Endothelial cell of umbilical vein (primary cell): Measurements from ENCODE around the gene AAGAB. TPM values are rescaled to one million over a fixed set of nuclear protein-coding genes. Genes with fewer than 3 reads are reported as not detected.

Experiments used
- BruUV-seq: library from RNA; stranded (reverse); fragments of 400-500 nt; replicated peaks from 2 replicates; lab custom pipeline; 2021; lab: Mats Ljungman, UMichigan
- CTCF ChIA-PET: fragments of 300-600, 350-600 bp; sonication (Branson Sonifier 250); formaldehyde crosslinking; loops from one replicate; lab custom pipeline; 2021; ENCODE audit warnings: antibody characterized with exemption, inconsistent platforms; lab: Charles Lee
- POLR2A ChIA-PET: fragments of 300-600, 350-600 bp; sonication (Branson Sonifier 250); formaldehyde crosslinking; loops from one replicate; lab custom pipeline; 2021; ENCODE audit warnings: antibody characterized with exemption, inconsistent platforms; lab: Charles Lee
- DNase-seq: peaks from one replicate; pipeline ENCODE4 v3.0.0-alpha.2; 2011; ENCODE audit warnings: low read depth, low spot score
- FAIRE-seq: peaks from 2 replicates; lab custom pipeline; 2011; peaks lifted over from hg19 to GRCh38; lab: Jason Lieb, UNC
- H2AFZ ChIP-seq: 2 replicates; pipeline ENCODE4 v1.6.0; 2012; ENCODE audit warnings: low read depth, low read length, control low read depth, inconsistent platforms
- H3K27ac ChIP-seq: 2 replicates; pipeline ENCODE4 v1.5.1; 2011; ENCODE audit warnings: low read depth, mild to moderate bottlenecking, control low read depth, low read length, moderate library complexity; ENCODE audit not compliant: insufficient read depth
- H3K27me3 ChIP-seq, 2 experiments: 2 replicates each; pipeline versions ENCODE4 v1.6.0 to v1.6.1; 2011; ENCODE audit warnings: low read length in 2 of 2, mixed read lengths in 1 of 2; ENCODE audit not compliant: control insufficient read depth in 2 of 2, insufficient read depth in 2 of 2
- H3K36me3 ChIP-seq, 2 experiments: 2 replicates in 1 of 2; 3 replicates in 1 of 2; pipeline ENCODE4 v1.5.1; 2011; ENCODE audit warnings: low read length in 2 of 2, mild to moderate bottlenecking in 1 of 2, moderate library complexity in 1 of 2; ENCODE audit not compliant: control insufficient read depth in 2 of 2, insufficient read depth in 2 of 2; ENCODE audit errors: extremely low read depth in 1 of 2
- H3K4me1 ChIP-seq: 3 replicates; pipeline ENCODE4 v1.5.1; 2011; ENCODE audit warnings: mild to moderate bottlenecking, low read length; ENCODE audit not compliant: control insufficient read depth, insufficient read depth; ENCODE audit errors: extremely low read depth
- H3K4me2 ChIP-seq: 2 replicates; pipeline ENCODE4 v1.6.1; 2011; ENCODE audit warnings: low read length, control low read depth, mixed read lengths; ENCODE audit not compliant: insufficient read depth
- H3K4me3 ChIP-seq, 3 experiments: fragments of 200-600 bp in 1 of 3; sonication (generic), shearing (Covaris generic) in 1 of 3; replicated peaks in 1 of 3; 2 replicates each; pipeline ENCODE4 v1.5.1; 2011 to 2016; ENCODE audit warnings: control low read depth in 3 of 3, low read length in 3 of 3, mild to moderate bottlenecking in 2 of 3, inconsistent platforms in 1 of 3, low read depth in 1 of 3, moderate library complexity in 1 of 3; ENCODE audit not compliant: insufficient read depth in 1 of 3
- H3K79me2 ChIP-seq: 2 replicates; pipeline ENCODE4 v1.6.0; 2012; ENCODE audit warnings: low read length, inconsistent platforms; ENCODE audit not compliant: control insufficient read depth, insufficient read depth
- H3K9ac ChIP-seq: replicated peaks from 2 replicates; pipeline ENCODE3; 2011; ENCODE audit warnings: low read length, control low read depth; ENCODE audit not compliant: insufficient read depth; ENCODE audit errors: extremely low read depth
- H3K9me1 ChIP-seq: replicated peaks from 3 replicates; pipeline ENCODE4 v1.6.0; 2011; ENCODE audit warnings: mild to moderate bottlenecking, low read length; ENCODE audit not compliant: control insufficient read depth, insufficient read depth; ENCODE audit errors: extremely low read depth
- H3K9me3 ChIP-seq: replicated peaks from 2 replicates; pipeline ENCODE4 v1.5.1; 2012; ENCODE audit warnings: low read length, inconsistent platforms; ENCODE audit not compliant: control insufficient read depth, insufficient read depth
- H4K20me1 ChIP-seq: replicated peaks from 2 replicates; pipeline ENCODE3; 2011; ENCODE audit warnings: mild to moderate bottlenecking, low read length; ENCODE audit not compliant: control insufficient read depth, insufficient read depth; ENCODE audit errors: extremely low read depth
- EZH2 ChIP-seq: IDR thresholded peaks from 2 replicates; pipeline ENCODE4 v1.6.1; 2012; ENCODE audit warnings: borderline replicate concordance, low read depth, mild to moderate bottlenecking, moderate library complexity, low read length, inconsistent platforms; ENCODE audit not compliant: severe bottlenecking
- FOS ChIP-seq: IDR thresholded peaks from 2 replicates; pipeline ENCODE4 v1.6.1; 2011; ENCODE audit warnings: mild to moderate bottlenecking, low read length, moderate library complexity, borderline replicate concordance; ENCODE audit not compliant: insufficient read depth
- GATA2 ChIP-seq: IDR thresholded peaks from 2 replicates; pipeline ENCODE4 v1.7.0; 2011; ENCODE audit warnings: low read depth, mild to moderate bottlenecking, moderate library complexity, mixed read lengths, low read length; ENCODE audit not compliant: insufficient read length, insufficient read depth
- JUN ChIP-seq: IDR thresholded peaks from 2 replicates; pipeline ENCODE4 v1.6.1; 2011; ENCODE audit warnings: borderline replicate concordance, low read depth; ENCODE audit not compliant: insufficient read length, insufficient read depth
- MYC ChIP-seq: IDR thresholded peaks from one replicate; pipeline ENCODE4 v1.6.1; 2011; ENCODE audit warnings: mild to moderate bottlenecking, low read depth, low read length
- POLR2A ChIP-seq: IDR thresholded peaks from 2 replicates; pipeline ENCODE4 v1.6.1; 2012; ENCODE audit warnings: low read depth, mild to moderate bottlenecking, control low read depth, low read length
- POLR2AphosphoS5 ChIP-seq: IDR thresholded peaks from 2 replicates; pipeline ENCODE4 v1.6.1; 2012; ENCODE audit warnings: low read depth, mild to moderate bottlenecking, control low read depth, low read length, moderate library complexity; ENCODE audit not compliant: insufficient read depth
- dilution Hi-C: fragments of 300-500 bp; cut with MboI; formaldehyde crosslinking; loops from one replicate; pipeline ENCODE4 v1.15.0; 2019; ENCODE audit warnings: low sequenced_read_pairs; ENCODE audit not compliant: extremely low pct_ligation_motif_present
- intact Hi-C: fragments of 100-400 bp; cut with micrococcal nuclease; formaldehyde crosslinking; loops from one replicate; pipeline ENCODE4 v1.10.0; 2022
- polyA plus RNA-seq, 4 experiments: library from polyadenylated mRNA; depleted of rRNA in 3 of 4; stranded (reverse) in 3 of 4; unstranded in 1 of 4; fragments of >200 nt; gene quantifications; 2 replicates each; pipeline versions ENCODE4 v1.2.1 to v1.2.3, GENCODE V29; 2011 to 2012; ENCODE audit warnings: missing spikeins in 1 of 4
- total RNA-seq: library from RNA; stranded (reverse); gene quantifications from 2 replicates; pipeline ENCODE4 v1.2.3, GENCODE V29; 2021
- TF ChIP-seq, protein P1 (sequence below), 2 donors: IDR thresholded peaks; 1 replicate in 1 of 2; 2 replicates in 1 of 2; pipeline ENCODE4 v1.5.1; 2011; ENCODE audit warnings: low read length in 2 of 2, mild to moderate bottlenecking in 2 of 2, moderate library complexity in 2 of 2, control low read depth in 1 of 2, inconsistent platforms in 1 of 2, low read depth in 1 of 2; ENCODE audit not compliant: insufficient read depth in 1 of 2; ENCODE audit errors: extremely low read depth in 1 of 2
- TF ChIP-seq, protein P2 (sequence below): IDR thresholded peaks from 2 replicates; pipeline ENCODE4 v1.6.1; 2011; ENCODE audit not compliant: insufficient read depth, insufficient read length

AAGAB gene
- total and polyA plus RNA-seq, 2 donors (not counting 3 experiments of a cell fraction or from before 2014, with no cell fraction given), result 21.2 to 42.6 TPM

DNA sequence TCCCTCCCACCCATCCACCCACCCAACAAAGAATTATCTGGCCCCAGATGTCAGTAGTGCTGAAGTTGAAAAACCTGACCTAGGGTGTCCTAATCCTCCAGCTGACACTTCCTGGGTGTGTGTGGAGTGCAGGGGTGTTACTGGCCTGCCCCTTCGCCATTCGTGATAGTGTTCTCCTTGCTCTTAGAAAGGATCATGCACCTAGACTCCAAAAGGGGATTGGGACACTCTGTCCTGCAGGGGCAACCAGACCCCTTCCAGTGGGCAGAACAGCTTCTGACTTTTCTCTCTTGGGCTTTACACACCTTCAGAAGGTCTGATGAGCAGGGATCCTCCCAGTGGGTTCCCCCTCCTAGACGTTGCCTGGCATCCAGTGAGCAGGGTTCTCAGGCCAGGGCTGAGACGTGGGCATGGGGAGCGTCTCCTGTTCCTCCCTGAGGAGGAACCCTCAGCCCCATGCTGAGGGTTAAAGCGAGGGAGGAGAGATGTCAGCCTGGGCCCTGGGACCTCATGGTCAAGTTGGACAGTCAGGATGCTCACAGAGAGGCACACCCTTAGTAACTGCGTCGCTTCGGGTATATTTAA lies 75.0 kb downstream of the AAGAB start:
- no peak for DNase-seq
- BruUV-seq, result no TSS peak
- Histone ChIP-seq H3K4me1 (peaks cover 42% of the 10 kb centered on the region), H4K20me1 (no peaks in the 10 kb centered on the region), H3K9ac (peak overlapping the region; percentile 43), H3K27ac (peak overlapping the region; percentile 92), H3K27me3 (no peaks in the 10 kb centered on the region), H3K4me2 (no peak overlapping the region), H3K9me1 (no peaks in the 10 kb centered on the region), H3K9me3 (no peaks in the 10 kb centered on the region), H3K36me3 (peaks cover 12% of the 10 kb centered on the region in 2 experiments), H3K4me3 (no peak overlapping the region), H3K79me2 (peaks cover 44% of the 10 kb centered on the region), H2AFZ (no peak overlapping the region)
- FAIRE-seq, result peak; percentile 72
- POLR2A ChIA-PET, result interaction anchor here (1.5 kb wide), 1 partner anchor 75 kb away, joined by 7 read pairs; no protein-coding TSS in a partner anchor
- TF ChIP-seq GATA2, result no peak
- TF ChIP-seq POLR2AphosphoS5, result no peak
- TF ChIP-seq FOS, result no peak
- no peak for TF ChIP-seq JUN
- TF ChIP-seq, protein P1, sequence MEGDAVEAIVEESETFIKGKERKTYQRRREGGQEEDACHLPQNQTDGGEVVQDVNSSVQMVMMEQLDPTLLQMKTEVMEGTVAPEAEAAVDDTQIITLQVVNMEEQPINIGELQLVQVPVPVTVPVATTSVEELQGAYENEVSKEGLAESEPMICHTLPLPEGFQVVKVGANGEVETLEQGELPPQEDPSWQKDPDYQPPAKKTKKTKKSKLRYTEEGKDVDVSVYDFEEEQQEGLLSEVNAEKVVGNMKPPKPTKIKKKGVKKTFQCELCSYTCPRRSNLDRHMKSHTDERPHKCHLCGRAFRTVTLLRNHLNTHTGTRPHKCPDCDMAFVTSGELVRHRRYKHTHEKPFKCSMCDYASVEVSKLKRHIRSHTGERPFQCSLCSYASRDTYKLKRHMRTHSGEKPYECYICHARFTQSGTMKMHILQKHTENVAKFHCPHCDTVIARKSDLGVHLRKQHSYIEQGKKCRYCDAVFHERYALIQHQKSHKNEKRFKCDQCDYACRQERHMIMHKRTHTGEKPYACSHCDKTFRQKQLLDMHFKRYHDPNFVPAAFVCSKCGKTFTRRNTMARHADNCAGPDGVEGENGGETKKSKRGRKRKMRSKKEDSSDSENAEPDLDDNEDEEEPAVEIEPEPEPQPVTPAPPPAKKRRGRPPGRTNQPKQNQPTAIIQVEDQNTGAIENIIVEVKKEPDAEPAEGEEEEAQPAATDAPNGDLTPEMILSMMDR (IDR thresholded peaks at IDR 0.05; ENCODE audit: extremely low read depth in 1 of 2, insufficient read depth in 1 of 2, low read depth in 1 of 2, low read length in 2 of 2), result no peak
- TF ChIP-seq EZH2, result no peak
- TF ChIP-seq MYC, result no peak
- no peak for TF ChIP-seq POLR2A
- TF ChIP-seq, protein P2, sequence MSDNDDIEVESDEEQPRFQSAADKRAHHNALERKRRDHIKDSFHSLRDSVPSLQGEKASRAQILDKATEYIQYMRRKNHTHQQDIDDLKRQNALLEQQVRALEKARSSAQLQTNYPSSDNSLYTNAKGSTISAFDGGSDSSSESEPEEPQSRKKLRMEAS, result no peak
- CTCF ChIA-PET, result interaction anchor here (1.1 to 2.5 kb wide), 6 partner anchors 11 to 203 kb away, joined by 3 to 12 read pairs (median 6); no protein-coding TSS in a partner anchor
- dilution Hi-C loops (no loop called here), intact Hi-C loops (loop anchor here (5.0 kb wide), 1 partner anchor 222 kb away; no protein-coding TSS in a partner anchor)
